WI38 (cell line): ENCODE results near the gene KCNJ3.
"Not testable (repeated sequence)": the region's sequence is repeated elsewhere in the genome, so short reads cannot be mapped to it uniquely, and the experiment has no call there.

Experiments used
- H3K4me3 ChIP-seq: 2 replicates; pipeline ENCODE4 v1.5.1; 2011; ENCODE audit warnings: low read depth, mild to moderate bottlenecking, control low read depth, low read length
- CTCF ChIP-seq: IDR thresholded peaks from 2 replicates; pipeline ENCODE4 v1.5.1; 2012; ENCODE audit warnings: low read depth, mild to moderate bottlenecking, control low read depth, low read length

Gene KCNJ3

DNA sequence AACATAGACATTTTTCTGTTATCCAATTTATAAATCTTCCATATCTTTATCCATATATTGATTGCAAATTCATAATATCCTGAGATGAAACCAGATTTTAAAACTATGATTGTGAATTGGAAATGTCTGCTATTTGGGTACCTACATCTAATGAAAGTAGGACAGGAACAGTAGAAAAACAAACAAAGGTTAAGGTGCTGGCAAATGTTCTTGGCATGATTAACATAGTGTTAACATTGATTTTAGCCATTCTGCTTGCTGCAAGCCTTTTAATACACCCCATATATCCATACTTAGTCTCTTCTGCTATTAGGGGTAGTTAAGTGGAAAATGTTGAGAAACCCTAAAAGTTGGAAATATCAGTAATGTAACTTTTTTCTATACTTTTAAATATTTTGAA is 152.0 kb downstream of the KCNJ3 start:
- H3K4me3 ChIP-seq: no peak overlapping the region
- no peak for TF ChIP-seq CTCF

DNA sequence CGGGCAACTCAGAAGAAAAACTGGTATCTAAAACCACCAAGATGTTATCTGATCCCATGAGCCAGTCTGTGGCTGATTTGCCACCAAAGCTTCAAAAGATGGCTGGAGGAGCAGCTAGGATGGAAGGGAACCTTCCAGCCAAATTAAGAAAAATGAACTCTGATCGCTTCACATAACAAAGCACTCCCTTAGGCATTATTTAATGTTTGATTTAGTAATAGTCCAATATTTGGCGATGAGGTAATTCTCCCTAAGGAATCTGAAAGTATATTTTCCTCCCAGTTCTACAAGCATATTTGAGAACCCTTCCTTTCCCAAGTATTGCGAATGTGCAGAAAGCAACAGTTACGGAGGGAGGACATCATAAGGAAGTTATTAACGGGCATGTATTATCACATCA is 156.6 kb downstream of the KCNJ3 start:
- H3K4me3 ChIP-seq: no peak overlapping the region
- TF ChIP-seq CTCF: no peak

- H3K4me3 ChIP-seq: not testable (repeated sequence)
Measured at GRCh38 chr2:154867151-154867550, 168.7 kb downstream of the KCNJ3 start.

- TF ChIP-seq CTCF: no peak
- no peak overlapping the region for H3K4me3 ChIP-seq
Measured at GRCh38 chr2:154875999-154876398, 177.5 kb downstream of the KCNJ3 start.

DNA sequence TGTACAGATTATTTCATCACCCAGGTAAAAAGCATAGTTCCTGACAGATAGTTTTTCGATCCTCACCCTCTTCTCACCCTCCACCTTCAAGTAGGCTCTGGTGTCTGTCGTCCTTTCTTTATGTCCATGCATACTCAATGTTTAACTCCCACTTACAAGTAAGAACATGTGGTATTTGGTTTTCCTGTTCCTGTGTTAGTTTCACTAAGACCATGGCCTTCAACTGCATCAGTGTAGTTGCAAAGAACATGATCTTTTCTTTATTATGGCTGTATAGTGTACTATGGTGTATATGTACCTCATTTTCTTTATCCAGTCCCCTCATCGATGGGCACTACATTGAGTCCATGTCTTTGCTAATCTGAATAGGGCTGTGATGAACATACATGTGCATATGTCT is 184.2 kb downstream of the KCNJ3 start:
- no peak for TF ChIP-seq CTCF
- H3K4me3 ChIP-seq: no peak overlapping the region

DNA sequence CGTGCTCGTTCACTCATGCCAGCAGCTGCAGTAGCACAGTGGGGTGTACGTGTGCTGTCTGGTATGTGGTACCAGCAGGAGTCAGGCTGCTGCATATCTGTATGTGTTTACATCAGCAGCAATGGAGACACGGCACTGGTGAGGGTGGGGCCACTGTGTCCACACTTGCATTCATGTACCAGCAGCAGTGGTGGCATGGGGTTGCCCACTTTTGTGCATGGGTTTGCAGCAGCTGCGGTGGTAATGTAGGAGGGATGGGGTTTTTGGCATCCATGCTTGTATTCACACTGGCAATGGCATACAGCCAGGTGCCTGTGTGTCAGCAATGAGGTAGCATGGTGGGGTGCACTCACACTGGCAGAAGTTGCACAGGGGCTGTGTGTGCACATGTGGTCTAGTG is 187.8 kb downstream of the KCNJ3 start:
- no peak overlapping the region for H3K4me3 ChIP-seq
- TF ChIP-seq CTCF: no peak

GRCh38 chr2:154898269-154898668 is 199.8 kb downstream of the KCNJ3 start:
- TF ChIP-seq CTCF: no peak
- H3K4me3 ChIP-seq: no peak overlapping the region

DNA sequence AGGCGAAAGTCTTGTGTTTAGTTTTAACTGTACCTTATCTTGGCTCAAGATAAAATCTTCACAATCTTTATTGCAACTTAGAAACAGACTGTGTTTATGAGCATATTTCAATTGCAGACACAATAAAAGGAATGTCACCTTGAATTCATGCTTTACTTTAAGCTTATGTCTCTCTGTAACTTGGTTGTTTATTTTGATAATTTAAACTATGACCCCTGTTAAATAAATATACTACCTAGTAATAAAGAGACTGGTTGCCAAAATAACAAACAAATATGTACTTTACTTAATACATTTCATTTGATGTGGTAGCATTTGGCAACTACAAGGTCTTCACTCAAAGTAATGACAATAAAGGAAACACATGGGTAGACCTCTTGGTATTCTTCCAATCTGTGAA is 202.6 kb downstream of the KCNJ3 start:
- H3K4me3 ChIP-seq: no peak overlapping the region
- no peak for TF ChIP-seq CTCF
